HCT116 (cell line): Measurements from ENCODE around the gene KRTAP11-1. TPM values are rescaled to one million over a fixed set of nuclear protein-coding genes. Genes with fewer than 3 reads are reported as not detected.

ENCODE experiments used
- ATAC-seq: fragments of 200-7000 bp; cut with Tn5 transposase; 2 replicates; pipeline ENCODE4 v1.9.1; 2020; ENCODE audit warnings: mild to moderate bottlenecking, moderate library complexity
- BruUV-seq: library from RNA; stranded (reverse); fragments of 400-500 nt; replicated peaks from 2 replicates; lab custom pipeline; 2021; lab: Mats Ljungman, UMichigan
- CTCF ChIA-PET: fragments of 300-600 bp; sonication (Branson Sonifier 250); formaldehyde crosslinking; loops from one replicate; lab custom pipeline; 2021; ENCODE audit warnings: antibody characterized with exemption; lab: Charles Lee
- POLR2A ChIA-PET: fragments of 300-600, 350-600 bp; sonication (Branson Sonifier 250); formaldehyde crosslinking; loops from one replicate; lab custom pipeline; 2021; ENCODE audit warnings: antibody characterized with exemption; lab: Charles Lee
- RAD21 ChIA-PET, 2 experiments: fragments of 300-600 bp; sonication (Branson Sonifier 250); formaldehyde crosslinking; loops; one replicate each; lab custom pipeline; 2023; ENCODE audit warnings: low total read pairs in 2 of 2; ENCODE audit not compliant: uncharacterized antibody in 2 of 2, unreplicated experiment in 2 of 2, low non-redundant PET in 1 of 2; lab: Charles Lee
- DNase-seq: peaks from one replicate; pipeline ENCODE4 v3.0.0-alpha.2; 2010; ENCODE audit warnings: low read depth, low spot score
- H2AFZ ChIP-seq: fragments of 200-600 bp; shearing (Covaris generic), sonication (generic); 2 replicates; pipeline ENCODE4 v1.6.1; 2017; ENCODE audit warnings: low read depth, mixed run types, mixed read lengths, antibody characterized with exemption, low read length; ENCODE audit not compliant: poor library complexity, severe bottlenecking
- H3K27ac ChIP-seq: 2 replicates; pipeline ENCODE4 v1.5.1; 2012; ENCODE audit warnings: low read depth, low read length
- H3K27me3 ChIP-seq: fragments of 200-600 bp; sonication (generic); 2 replicates; pipeline ENCODE4 v1.6.1; 2016; ENCODE audit warnings: mixed run types, low read length, mixed read lengths; ENCODE audit not compliant: insufficient read depth
- H3K36me3 ChIP-seq, 2 experiments: fragments of 200-500 bp in 1 of 2; fragments of 200-600 bp in 1 of 2; sonication (Bioruptor generic) in 1 of 2; sonication (generic) in 1 of 2; 2 replicates each; pipeline versions ENCODE4 v1.5.1 to v1.6.1; 2014 to 2016; ENCODE audit warnings: low read length in 2 of 2, inconsistent platforms in 1 of 2, mixed read lengths in 1 of 2, mixed run types in 1 of 2; ENCODE audit not compliant: insufficient read depth in 2 of 2, control insufficient read depth in 1 of 2
- H3K4me1 ChIP-seq, 2 experiments: fragments of 200-600 bp in 1 of 2; sonication (generic) in 1 of 2; 2 replicates each; pipeline versions ENCODE4 v1.5.1 to v1.6.1; 2012 to 2017; ENCODE audit warnings: low read length in 2 of 2, inconsistent platforms in 1 of 2, mild to moderate bottlenecking in 1 of 2, mixed read lengths in 1 of 2, mixed run types in 1 of 2, moderate library complexity in 1 of 2; ENCODE audit not compliant: insufficient read depth in 2 of 2, control insufficient read depth in 1 of 2
- H3K4me2 ChIP-seq: fragments of 200-600 bp; sonication (generic); 2 replicates; pipeline ENCODE4 v1.6.1; 2017; ENCODE audit warnings: mixed run types, low read length, mixed read lengths
- H3K4me3 ChIP-seq, 2 experiments: fragments of 200-600 bp in 1 of 2; sonication (generic) in 1 of 2; replicated peaks in 1 of 2; 2 replicates each; pipeline ENCODE4 v1.5.1; 2011 to 2016; ENCODE audit warnings: low read length in 2 of 2, control low read depth in 1 of 2, low read depth in 1 of 2, mild to moderate bottlenecking in 1 of 2, mixed read lengths in 1 of 2, mixed run types in 1 of 2
- H3K79me2 ChIP-seq: fragments of 200-600 bp; sonication (generic); 2 replicates; pipeline ENCODE4 v1.6.1; 2017; ENCODE audit warnings: mild to moderate bottlenecking, mixed run types, low read length, moderate library complexity, mixed read lengths; ENCODE audit not compliant: insufficient read depth
- H3K9ac ChIP-seq: fragments of 200-600 bp; sonication (generic); 2 replicates; pipeline ENCODE4 v1.6.1; 2016; ENCODE audit warnings: low read length, mixed read lengths
- H3K9me2 ChIP-seq: fragments of 200-600 bp; sonication (generic), shearing (Covaris generic); 2 replicates; pipeline ENCODE4 v1.6.1; 2017; ENCODE audit warnings: mixed run types, mild to moderate bottlenecking, moderate library complexity; ENCODE audit not compliant: insufficient read depth
- H3K9me3 ChIP-seq, 2 experiments: fragments of 200-500 bp in 1 of 2; fragments of 200-600 bp in 1 of 2; sonication (Bioruptor generic) in 1 of 2; sonication (generic) in 1 of 2; 2 replicates each; pipeline ENCODE4 v1.6.1; 2014 to 2017; ENCODE audit warnings: low read length in 2 of 2, mixed read lengths in 2 of 2, inconsistent platforms in 1 of 2, low read depth in 1 of 2, mild to moderate bottlenecking in 1 of 2, mixed run types in 1 of 2, moderate library complexity in 1 of 2; ENCODE audit not compliant: control insufficient read depth in 1 of 2, insufficient read depth in 1 of 2
- H4K20me1 ChIP-seq: fragments of 200-600 bp; sonication (generic), shearing (Covaris generic); 2 replicates; pipeline ENCODE4 v1.6.1; 2017; ENCODE audit warnings: mixed run types, mild to moderate bottlenecking, moderate library complexity; ENCODE audit not compliant: insufficient read depth
- CEBPB ChIP-seq: IDR thresholded peaks from 2 replicates; pipeline ENCODE4 v1.6.1; 2012; ENCODE audit warnings: low read depth
- EGR1 ChIP-seq: IDR thresholded peaks from 2 replicates; pipeline ENCODE4 v1.6.1; 2012; ENCODE audit warnings: low read depth
- ELF1 ChIP-seq: IDR thresholded peaks from 2 replicates; pipeline ENCODE4 v1.6.1; 2012; ENCODE audit warnings: low read depth, borderline replicate concordance
- EZH2 ChIP-seq: fragments of 200-600 bp; sonication (generic); IDR thresholded peaks from 2 replicates; pipeline ENCODE4 v1.6.1; 2017; ENCODE audit warnings: antibody characterized with exemption, mixed run types
- EZH2phosphoT487 ChIP-seq: fragments of 200-600 bp; IDR thresholded peaks from 2 replicates; pipeline ENCODE4 v1.6.1; 2018; ENCODE audit warnings: antibody characterized with exemption, borderline replicate concordance
- FOSL1 ChIP-seq: IDR thresholded peaks from 2 replicates; pipeline ENCODE4 v1.6.1; 2012; ENCODE audit warnings: low read depth
- JUND ChIP-seq: IDR thresholded peaks from 2 replicates; pipeline ENCODE4 v1.6.1; 2012
- MAX ChIP-seq: IDR thresholded peaks from 2 replicates; pipeline ENCODE4 v1.6.1; 2012
- POLR2A ChIP-seq: IDR thresholded peaks from 2 replicates; pipeline ENCODE4 v1.7.0; 2011; ENCODE audit warnings: borderline replicate concordance; ENCODE audit not compliant: insufficient read depth, insufficient read length; ENCODE audit errors: extremely low read depth
- POLR2AphosphoS5 ChIP-seq: IDR thresholded peaks from 2 replicates; pipeline ENCODE4 v1.6.1; 2011; ENCODE audit warnings: mild to moderate bottlenecking, low read depth, low read length, moderate library complexity
- RAD21 ChIP-seq: IDR thresholded peaks from 2 replicates; pipeline ENCODE4 v1.6.1; 2012; ENCODE audit warnings: low read depth, mild to moderate bottlenecking
- SIN3A ChIP-seq: IDR thresholded peaks from 2 replicates; pipeline ENCODE4 v1.6.1; 2012; ENCODE audit warnings: low read depth
- SRF ChIP-seq: IDR thresholded peaks from 2 replicates; pipeline ENCODE4 v1.6.1; 2012; ENCODE audit warnings: low read depth
- TCF7L2 ChIP-seq: IDR thresholded peaks from 2 replicates; pipeline ENCODE4 v1.7.0; 2011; ENCODE audit warnings: borderline replicate concordance, inconsistent platforms; ENCODE audit not compliant: insufficient read depth, insufficient read length; ENCODE audit errors: extremely low read depth
- YY1 ChIP-seq: IDR thresholded peaks from 2 replicates; pipeline ENCODE4 v1.6.1; 2011; ENCODE audit warnings: low read length, low read depth, moderate library complexity, mild to moderate bottlenecking; ENCODE audit not compliant: insufficient replicate concordance; ENCODE audit errors: extremely low read depth
- ZFX ChIP-seq: fragments of 450-650 bp; IDR thresholded peaks from 2 replicates; pipeline ENCODE4 v1.6.1; 2017
- ZNF274 ChIP-seq: fragments of 200-500 bp; sonication (Bioruptor generic); IDR thresholded peaks from 2 replicates; pipeline ENCODE4 v1.6.1; 2014; ENCODE audit warnings: mild to moderate bottlenecking, low read depth, low read length, inconsistent platforms
- intact Hi-C: fragments of 100-400 bp; cut with micrococcal nuclease; formaldehyde crosslinking; loops from 2 replicates; pipeline ENCODE4 v1.10.0; 2022
- total RNA-seq: library from RNA; stranded (reverse); gene quantifications from one replicate; pipeline ENCODE4 v1.2.1, GENCODE V29; 2021; ENCODE audit not compliant: unreplicated experiment
- TF ChIP-seq, protein P1 (sequence below), 3 experiments: fragments of 200-600 bp in 1 of 3; sonication (generic) in 1 of 3; IDR thresholded peaks in 2 of 3; conservative IDR thresholded peaks in 1 of 3; 2 replicates each; pipeline ENCODE4 v1.5.1; 2012 to 2017; ENCODE audit warnings: low read depth in 2 of 3, low read length in 2 of 3, antibody characterized with exemption in 1 of 3, borderline replicate concordance in 1 of 3, control low read depth in 1 of 3, mild to moderate bottlenecking in 1 of 3, mixed read lengths in 1 of 3, mixed run types in 1 of 3, moderate library complexity in 1 of 3; ENCODE audit not compliant: insufficient read depth in 1 of 3
- TF ChIP-seq, protein P2 (sequence below): IDR thresholded peaks from 2 replicates; pipeline ENCODE4 v1.6.1; 2012; ENCODE audit warnings: low read depth

KRTAP11-1 gene
- total RNA-seq, 1 experiment from 2014 or later = not detected

- Histone ChIP-seq H3K27me3 (no peaks in the 10 kb centered on the region), H3K9me2 (no peaks in the 10 kb centered on the region), H3K4me2 (no peak overlapping the region), H3K4me1 (no peaks in the 10 kb centered on the region), H3K9ac (no peak overlapping the region), H3K9me3 (peaks cover 0 to 6% of the 10 kb centered on the region in 2 experiments; a peak in 3 of 4 replicates), H3K27ac (no peak overlapping the region), H3K4me3 (no peak overlapping the region), H3K36me3 (no peaks in the 10 kb centered on the region), H4K20me1 (no peaks in the 10 kb centered on the region), H2AFZ (no peak overlapping the region), H3K79me2 (no peaks in the 10 kb centered on the region)
- DNase-seq (no peak), ATAC-seq (no peak)
- intact Hi-C loops = no loop called here
- POLR2A ChIA-PET = no interaction called here
- no TSS peak for BruUV-seq
- CTCF ChIA-PET = no interaction called here
- TF ChIP-seq, protein P1, sequence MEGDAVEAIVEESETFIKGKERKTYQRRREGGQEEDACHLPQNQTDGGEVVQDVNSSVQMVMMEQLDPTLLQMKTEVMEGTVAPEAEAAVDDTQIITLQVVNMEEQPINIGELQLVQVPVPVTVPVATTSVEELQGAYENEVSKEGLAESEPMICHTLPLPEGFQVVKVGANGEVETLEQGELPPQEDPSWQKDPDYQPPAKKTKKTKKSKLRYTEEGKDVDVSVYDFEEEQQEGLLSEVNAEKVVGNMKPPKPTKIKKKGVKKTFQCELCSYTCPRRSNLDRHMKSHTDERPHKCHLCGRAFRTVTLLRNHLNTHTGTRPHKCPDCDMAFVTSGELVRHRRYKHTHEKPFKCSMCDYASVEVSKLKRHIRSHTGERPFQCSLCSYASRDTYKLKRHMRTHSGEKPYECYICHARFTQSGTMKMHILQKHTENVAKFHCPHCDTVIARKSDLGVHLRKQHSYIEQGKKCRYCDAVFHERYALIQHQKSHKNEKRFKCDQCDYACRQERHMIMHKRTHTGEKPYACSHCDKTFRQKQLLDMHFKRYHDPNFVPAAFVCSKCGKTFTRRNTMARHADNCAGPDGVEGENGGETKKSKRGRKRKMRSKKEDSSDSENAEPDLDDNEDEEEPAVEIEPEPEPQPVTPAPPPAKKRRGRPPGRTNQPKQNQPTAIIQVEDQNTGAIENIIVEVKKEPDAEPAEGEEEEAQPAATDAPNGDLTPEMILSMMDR (IDR thresholded peaks at IDR 0.05 in 2 of 3, conservative IDR thresholded peaks at IDR 0.05 in 1 of 3; ENCODE audit: borderline replicate concordance in 1 of 3, insufficient read depth in 1 of 3, low read depth in 2 of 3, low read length in 2 of 3) = no peak
- no peak for TF ChIP-seq ZFX
- TF ChIP-seq SIN3A = no peak
- TF ChIP-seq POLR2A = no peak
- TF ChIP-seq CEBPB = no peak
- no peak for TF ChIP-seq EGR1
- no peak for TF ChIP-seq FOSL1
- no peak for TF ChIP-seq POLR2AphosphoS5
- TF ChIP-seq SRF = no peak
- TF ChIP-seq, protein P2, sequence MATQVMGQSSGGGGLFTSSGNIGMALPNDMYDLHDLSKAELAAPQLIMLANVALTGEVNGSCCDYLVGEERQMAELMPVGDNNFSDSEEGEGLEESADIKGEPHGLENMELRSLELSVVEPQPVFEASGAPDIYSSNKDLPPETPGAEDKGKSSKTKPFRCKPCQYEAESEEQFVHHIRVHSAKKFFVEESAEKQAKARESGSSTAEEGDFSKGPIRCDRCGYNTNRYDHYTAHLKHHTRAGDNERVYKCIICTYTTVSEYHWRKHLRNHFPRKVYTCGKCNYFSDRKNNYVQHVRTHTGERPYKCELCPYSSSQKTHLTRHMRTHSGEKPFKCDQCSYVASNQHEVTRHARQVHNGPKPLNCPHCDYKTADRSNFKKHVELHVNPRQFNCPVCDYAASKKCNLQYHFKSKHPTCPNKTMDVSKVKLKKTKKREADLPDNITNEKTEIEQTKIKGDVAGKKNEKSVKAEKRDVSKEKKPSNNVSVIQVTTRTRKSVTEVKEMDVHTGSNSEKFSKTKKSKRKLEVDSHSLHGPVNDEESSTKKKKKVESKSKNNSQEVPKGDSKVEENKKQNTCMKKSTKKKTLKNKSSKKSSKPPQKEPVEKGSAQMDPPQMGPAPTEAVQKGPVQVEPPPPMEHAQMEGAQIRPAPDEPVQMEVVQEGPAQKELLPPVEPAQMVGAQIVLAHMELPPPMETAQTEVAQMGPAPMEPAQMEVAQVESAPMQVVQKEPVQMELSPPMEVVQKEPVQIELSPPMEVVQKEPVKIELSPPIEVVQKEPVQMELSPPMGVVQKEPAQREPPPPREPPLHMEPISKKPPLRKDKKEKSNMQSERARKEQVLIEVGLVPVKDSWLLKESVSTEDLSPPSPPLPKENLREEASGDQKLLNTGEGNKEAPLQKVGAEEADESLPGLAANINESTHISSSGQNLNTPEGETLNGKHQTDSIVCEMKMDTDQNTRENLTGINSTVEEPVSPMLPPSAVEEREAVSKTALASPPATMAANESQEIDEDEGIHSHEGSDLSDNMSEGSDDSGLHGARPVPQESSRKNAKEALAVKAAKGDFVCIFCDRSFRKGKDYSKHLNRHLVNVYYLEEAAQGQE = no peak
- TF ChIP-seq RAD21 = no peak
- TF ChIP-seq TCF7L2 = no peak
- TF ChIP-seq YY1 = no peak
- no peak for TF ChIP-seq MAX
- no peak for TF ChIP-seq ZNF274
- no peak for TF ChIP-seq ELF1
- no peak for TF ChIP-seq JUND
- TF ChIP-seq EZH2 = no peak
- TF ChIP-seq EZH2phosphoT487 = no peak
- RAD21 ChIA-PET = no interaction called here
These were observed 6.9 kb downstream of the KRTAP11-1 start for GRCh38 chr21:30874526-30874925.
